OCI-LY7 (cell line): Measurements from ENCODE around the gene DEFB121.

Source experiments
- CTCF ChIP-seq: fragments of 200-600 bp; sonication (generic); conservative IDR thresholded peaks from 2 replicates; pipeline ENCODE4 v1.5.1; 2014; ENCODE audit warnings: mild to moderate bottlenecking, antibody characterized with exemption, low read length, moderate library complexity, mixed read lengths
- EZH2phosphoT487 ChIP-seq: fragments of 200-600 bp; sonication (generic); IDR thresholded peaks from 2 replicates; pipeline ENCODE4 v1.6.1; 2018; ENCODE audit warnings: low read depth, borderline replicate concordance, mild to moderate bottlenecking, mixed run types, antibody characterized with exemption, low read length, moderate library complexity, mixed read lengths

GRCh38 chr20:31368301-31368700 lies 37.7 kb downstream of the DEFB121 start, which contains the start of gene DEFB118:
- TF ChIP-seq CTCF: no peak
- no peak for TF ChIP-seq EZH2phosphoT487
